DMS53 treated with DMSO at 0.1 percent for 48 hours (cell line): ENCODE measurements around the gene EPHA3.

Source experiments
- DNase-seq: peaks from one replicate; lab custom pipeline; 2025; ENCODE audit not compliant: unreplicated experiment; lab: John Stamatoyannopoulos, UW

Gene EPHA3

DNA sequence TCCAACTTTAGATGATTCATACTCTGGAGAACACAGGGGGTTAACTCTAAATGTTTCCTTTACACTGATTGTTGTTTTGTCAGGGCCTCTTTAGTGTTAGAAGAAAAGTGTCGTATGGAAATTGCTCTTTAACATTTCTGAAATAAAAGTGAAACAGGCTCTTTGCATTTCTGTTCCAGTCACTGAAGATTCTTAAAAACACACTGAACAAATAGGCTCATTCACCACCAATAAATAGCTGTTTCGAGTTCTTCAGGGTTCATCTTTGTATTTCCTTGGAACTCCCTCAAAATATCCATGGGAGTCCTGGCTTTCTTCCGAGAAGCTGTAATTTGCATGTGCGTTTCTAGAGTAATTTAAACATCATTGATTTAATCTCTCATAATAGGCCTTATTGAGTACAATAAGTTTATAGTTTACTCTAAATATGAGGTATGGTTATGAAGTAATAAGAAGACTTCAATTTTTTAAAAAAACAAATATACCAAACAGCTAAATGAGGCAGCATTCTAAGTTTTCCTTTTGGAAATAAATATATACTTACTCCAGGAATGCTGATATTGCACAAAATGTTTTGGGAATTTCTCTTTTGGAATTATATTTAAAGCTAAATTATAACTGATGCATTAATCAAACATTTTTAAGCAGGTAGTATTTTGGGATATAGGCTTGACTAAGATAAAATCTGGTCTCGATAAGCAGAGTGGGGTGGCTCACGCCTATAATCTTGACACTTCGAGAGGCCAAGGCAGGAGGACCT lies 327.4 kb downstream of the EPHA3 start:
- DNase-seq = no peak

DNA sequence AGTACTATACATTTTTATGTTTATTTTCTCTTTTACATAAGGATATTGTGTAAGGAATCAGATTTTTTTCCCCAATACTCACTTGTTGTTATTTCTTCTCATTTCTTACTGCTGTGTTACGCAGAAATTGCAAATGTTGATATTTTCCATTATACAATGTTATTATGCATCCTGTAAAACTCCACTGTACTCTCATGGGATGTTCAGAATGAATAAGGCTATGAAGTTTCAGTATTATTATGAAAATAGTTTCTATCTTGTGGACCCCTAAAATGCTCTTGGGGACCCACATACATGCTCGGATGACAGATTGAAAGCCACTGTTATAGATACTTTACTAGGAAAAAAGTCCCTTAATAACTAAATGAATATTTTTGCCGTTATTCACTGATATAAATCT lies 329.4 kb downstream of the EPHA3 start:
- no peak for DNase-seq

GRCh38 chr3:89440386-89440785 lies 333.0 kb downstream of the EPHA3 start:
- no peak for DNase-seq

DNA sequence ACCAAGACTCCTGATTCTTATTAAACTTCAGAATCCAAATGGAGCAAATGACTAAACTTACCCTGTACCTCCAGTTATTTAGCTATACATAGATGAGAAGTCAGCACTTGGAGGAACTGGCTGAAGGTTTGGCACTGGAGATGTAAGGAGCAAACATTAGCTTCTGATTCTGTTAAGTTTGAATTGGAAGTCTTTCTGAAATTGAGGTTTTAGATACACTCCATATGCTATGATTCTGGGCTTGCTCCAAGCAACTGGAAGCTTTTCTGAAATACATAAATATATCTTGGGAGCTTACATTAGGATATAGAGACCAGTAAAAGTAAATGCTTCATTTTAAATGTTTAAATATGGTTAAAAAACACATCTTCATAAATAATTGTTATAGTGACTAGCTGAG lies 333.7 kb downstream of the EPHA3 start:
- no peak for DNase-seq

- no peak for DNase-seq
Observed at GRCh38 chr3:89446593-89446992, 339.2 kb downstream of the EPHA3 start.

GRCh38 chr3:89447243-89447642 lies 339.8 kb downstream of the EPHA3 start:
- no peak for DNase-seq

DNA sequence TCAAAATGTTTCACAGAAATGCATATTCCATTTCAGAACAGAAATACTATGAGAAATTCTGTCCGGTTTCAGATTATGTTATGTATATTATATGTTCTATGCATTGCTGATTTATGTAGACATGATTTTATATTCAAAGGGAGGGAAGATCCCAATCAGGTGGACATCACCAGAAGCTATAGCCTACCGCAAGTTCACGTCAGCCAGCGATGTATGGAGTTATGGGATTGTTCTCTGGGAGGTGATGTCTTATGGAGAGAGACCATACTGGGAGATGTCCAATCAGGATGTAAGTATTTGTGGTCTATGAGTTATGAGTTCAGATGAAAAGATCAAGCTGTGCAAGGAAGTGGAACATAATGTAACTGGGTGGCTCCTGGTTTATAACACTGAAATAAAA lies 341.7 kb downstream of the EPHA3 start:
- no peak for DNase-seq

DNA sequence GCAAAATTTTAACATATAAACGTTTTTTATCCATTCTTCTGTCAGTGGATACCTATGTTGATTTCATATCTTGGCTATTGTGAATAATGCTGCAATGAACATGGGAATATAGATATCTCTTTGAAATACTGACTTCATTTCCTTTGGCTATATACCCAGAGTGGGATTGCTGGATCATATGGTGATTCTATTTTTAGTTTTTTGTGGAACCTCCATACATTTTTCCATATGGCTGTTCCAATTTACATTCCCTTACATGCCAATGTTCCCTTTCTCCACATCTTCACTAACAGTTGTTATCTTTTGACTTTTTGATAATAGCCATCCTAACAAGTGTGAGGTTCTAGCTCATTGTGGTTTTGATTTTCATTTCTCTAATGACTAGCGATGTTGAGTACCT lies 344.6 kb downstream of the EPHA3 start:
- no peak for DNase-seq

DNA sequence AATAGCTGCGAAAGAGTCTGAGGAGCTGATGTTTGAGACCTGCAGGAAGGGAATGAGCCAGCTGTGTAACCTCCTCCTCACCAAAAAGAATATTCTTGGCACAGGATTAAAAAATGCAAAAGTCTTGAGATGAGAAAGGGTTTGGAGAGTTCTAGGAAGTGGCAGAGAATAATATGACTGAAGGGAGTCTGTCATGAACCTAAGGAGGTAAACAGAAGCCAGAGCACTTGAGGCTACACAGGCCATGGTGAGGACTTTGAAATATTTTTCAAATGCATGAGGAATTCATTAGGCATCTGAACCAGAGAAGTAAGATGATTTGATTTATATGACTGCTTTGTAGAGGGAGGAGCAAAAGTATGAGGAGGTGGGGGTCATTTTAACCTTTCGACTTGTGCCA lies 347.8 kb downstream of the EPHA3 start:
- DNase-seq = no peak

- no peak for DNase-seq
Observed at GRCh38 chr3:89467898-89468363, 360.5 kb downstream of the EPHA3 start.

DNA sequence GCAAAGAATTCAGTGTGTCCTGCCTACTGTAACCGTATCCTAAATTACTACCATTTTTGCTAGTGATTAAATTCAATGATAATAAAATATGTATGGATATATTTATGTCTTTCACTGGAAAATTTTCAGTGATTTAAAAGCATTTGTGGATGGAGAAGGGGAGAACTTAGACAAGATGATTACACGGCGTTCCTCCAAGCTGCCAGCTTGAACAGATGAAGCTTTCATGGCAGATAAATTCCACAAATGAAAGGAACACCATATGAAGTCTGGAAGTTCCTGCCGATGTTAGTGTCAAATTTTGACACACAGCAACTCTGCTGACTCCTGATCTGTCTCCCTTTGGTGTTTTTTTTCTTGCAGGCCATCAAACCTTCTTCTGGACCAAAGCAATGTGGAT lies 364.7 kb downstream of the EPHA3 start:
- no peak for DNase-seq

- peak; percentile 53 for DNase-seq
Observed at GRCh38 chr3:89474333-89475130, 367.1 kb downstream of the EPHA3 start.

GRCh38 chr3:89488800-89489580 lies 381.6 kb downstream of the EPHA3 start:
- DNase-seq = no peak

- DNase-seq = no peak
Observed at GRCh38 chr3:89490129-89490528, 382.7 kb downstream of the EPHA3 start.

DNA sequence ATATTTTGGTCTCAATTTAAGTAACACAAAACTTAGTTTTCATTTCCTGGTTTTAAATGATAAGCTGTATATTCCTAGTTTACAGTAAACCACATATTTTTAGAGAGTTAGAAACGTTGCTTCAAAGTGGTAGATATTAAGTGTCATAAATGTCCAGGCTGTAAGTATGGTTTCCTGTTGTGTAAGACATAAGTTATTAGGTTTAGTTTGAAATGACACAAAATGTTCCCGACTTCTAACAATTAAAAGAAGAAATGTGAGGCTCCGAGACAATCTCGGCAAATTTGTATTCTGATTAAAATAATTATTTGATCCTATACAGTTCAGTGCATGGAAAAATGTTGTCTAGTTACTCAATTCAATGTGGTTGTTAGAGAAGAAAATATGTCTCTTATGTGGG lies 387.3 kb downstream of the EPHA3 start:
- DNase-seq = no peak

- DNase-seq = no peak
Observed at GRCh38 chr3:89503891-89504391, 396.5 kb downstream of the EPHA3 start.

DNA sequence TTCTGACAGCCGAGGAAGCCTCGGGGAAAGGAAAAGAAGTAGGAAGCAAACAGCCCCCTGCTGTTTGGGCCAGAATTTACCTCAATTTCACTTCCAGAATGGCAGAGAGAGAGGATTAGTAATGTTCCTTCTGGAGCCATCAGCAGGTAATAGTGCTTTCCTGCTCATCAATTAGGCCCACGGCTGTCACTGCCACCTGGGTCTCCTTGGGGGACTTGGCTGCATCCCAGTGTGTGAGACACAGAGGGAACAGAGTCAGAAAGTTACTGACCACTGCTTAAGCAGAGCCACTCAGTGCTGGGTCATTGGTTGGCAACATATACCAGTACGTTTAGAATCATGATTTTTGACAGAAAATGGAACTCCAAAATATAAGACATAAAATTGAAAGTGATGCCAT lies 397.0 kb downstream of the EPHA3 start:
- no peak for DNase-seq

GRCh38 chr3:89506462-89507103 lies 399.2 kb downstream of the EPHA3 start:
- no peak for DNase-seq

DNA sequence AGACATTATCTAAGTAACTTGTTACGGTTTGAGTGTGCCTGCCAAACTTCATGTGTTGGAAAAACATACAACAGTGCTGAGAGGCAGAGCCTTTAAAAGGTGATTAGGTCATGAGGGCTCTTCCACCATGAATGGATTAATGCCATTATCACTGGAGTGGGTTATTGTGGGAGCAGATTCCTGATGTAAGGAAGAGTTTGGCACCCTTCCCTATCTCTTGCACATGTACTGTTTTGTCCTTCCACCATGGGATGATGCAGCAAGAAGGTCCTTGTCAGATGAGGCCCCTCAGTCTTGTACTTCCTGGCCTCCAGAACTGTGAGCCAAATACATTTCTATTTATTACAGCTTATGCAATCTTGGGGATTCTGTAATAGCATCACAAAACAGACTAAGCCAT lies 413.9 kb downstream of the EPHA3 start:
- no peak for DNase-seq

DNA sequence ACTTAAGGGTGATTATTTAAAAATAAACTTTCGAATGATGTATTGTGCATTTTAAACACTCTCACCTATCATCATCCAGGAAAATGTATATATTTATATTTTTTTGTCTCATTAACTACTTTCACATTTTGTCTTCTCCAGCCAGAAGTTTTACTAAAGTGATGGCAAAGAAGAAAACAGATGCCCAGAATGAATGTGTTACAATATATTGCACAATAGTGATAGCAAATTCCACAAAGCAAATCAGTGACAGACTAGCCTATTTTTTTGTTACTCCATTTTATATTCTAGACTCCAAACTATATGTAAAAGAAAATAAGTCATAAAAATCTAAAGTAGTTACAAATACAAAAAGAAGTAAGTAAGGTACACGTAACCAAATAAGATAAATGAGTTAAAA lies 414.7 kb downstream of the EPHA3 start:
- DNase-seq = no peak

DNA sequence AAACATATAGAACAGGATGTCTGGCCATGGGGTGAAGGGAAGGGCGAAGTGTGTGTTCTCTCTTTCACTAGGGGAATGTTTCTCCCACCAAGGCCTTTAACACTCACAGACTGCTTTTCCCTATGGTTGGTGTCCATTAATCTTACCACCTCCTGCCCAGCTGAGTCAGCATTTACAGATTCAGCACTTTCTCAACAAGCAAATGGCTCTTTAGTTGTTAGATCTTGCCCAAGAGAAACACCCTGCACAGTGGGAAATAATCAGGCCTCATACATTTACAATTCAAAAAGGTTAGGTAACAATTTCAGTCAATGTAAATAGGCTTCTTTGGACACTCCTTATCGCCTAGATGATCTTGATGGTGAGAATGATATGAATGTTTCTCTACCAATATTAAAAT lies 418.2 kb downstream of the EPHA3 start:
- DNase-seq = no peak
